ENCODE data around the gene AIFM2.

GRCh38 chr10:70085975-70086613 is 46.5 kb downstream of the AIFM2 start:
- TF ChIP-seq CTCF (IDR thresholded peaks at IDR 0.05) (no peak), POLR2A (IDR thresholded peaks at IDR 0.05) (no peak), POLR2AphosphoS5 (IDR thresholded peaks at IDR 0.05) (no peak)
